ENCODE measurements around the gene TTLL6.
"Not testable (repeated sequence)": the region's sequence is repeated elsewhere in the genome, so short reads cannot be mapped to it uniquely, and the experiment has no call there.

The TTLL6 gene

DNA sequence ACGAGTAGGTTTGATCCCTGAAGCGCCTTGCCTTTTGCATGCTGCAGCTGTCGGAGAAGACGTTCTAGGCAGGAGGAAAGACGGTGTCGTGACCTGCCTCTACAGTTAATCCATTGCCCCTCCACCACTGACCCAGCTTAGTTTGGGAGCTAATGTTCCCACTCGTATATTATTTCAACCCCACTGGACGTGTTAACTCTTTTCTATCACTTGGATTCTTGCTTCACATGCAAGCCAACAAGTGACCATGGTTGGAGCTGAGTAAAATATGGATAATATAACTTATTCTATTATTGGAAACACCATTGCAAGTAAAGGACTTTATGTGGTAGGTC, 14.5 kb upstream of the TTLL6 start:
- Histone ChIP-seq H3K9me3 (ENCODE audit: control insufficient read depth, low read length) (no peaks in the 10 kb centered on the region), H2AFZ (peak overlapping the region; percentile 74), H3K27me3 (ENCODE audit: control insufficient read depth, insufficient read depth, low read length) (no peaks in the 10 kb centered on the region), H3K79me2 (peaks cover 36% of the 10 kb centered on the region), H3K27ac (peak overlapping the region; percentile 76), H3K4me3 (ENCODE audit: low read depth, low read length) (peak overlapping the region; percentile 75), H3K4me1 (peaks cover 18% of the 10 kb centered on the region), H3K36me3 (ENCODE audit: control insufficient read depth, insufficient read depth, low read length) (no peaks in the 10 kb centered on the region), H3K4me2 (ENCODE audit: low read length) (peak overlapping the region; percentile 61), H3K9ac (no peak overlapping the region)
- no peak for TF ChIP-seq CTCF (IDR thresholded peaks at IDR 0.05)

DNA sequence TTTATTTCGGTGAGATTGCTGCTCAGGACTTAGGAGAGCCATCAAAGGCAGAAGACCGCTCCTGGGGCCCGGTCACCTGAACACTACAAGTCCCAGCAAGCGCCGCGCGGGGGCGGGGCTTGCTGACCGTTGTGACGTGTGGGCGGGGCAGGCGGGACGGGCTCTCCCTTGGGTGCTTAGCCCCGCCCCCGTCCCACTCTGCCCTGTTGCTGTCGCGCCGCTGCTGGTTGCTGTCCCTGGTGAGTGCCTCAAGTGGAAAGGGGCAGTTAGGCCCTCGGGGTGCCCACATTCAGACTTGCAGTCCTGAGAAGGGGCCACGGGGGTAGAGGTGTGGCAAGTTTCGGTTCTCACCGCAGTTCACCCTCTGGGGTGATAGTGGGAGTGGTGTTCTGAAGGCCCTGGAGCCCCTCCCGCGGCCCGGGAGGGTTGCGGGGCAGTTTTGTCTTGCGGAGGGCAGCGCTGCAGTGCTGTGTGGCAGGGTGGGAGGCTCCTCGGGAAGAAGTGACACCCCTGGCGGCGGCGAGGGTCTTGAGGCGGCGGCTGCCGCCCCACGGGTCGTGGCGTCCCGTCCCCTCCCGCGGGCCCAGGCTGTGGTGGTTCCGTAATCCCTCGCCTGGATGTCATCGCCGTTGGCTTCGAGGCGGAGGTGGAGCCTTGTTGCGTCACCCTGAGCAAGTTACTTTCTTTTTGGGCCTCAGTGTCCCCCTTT, 14.0 kb upstream of the TTLL6 start, which contains the start of gene CALCOCO2:
Gene CALCOCO2, plus strand, starts transcription at position 196 of the 709 bp plus-strand sequence. CDS start 10,673 bp downstream, outside the sequence.
- Histone ChIP-seq H3K27me3 (ENCODE audit: control insufficient read depth, insufficient read depth, low read length) (no peaks in the 10 kb centered on the region), H3K9ac (peak within 1 kb of the TSS; percentile 6), H3K4me3 (ENCODE audit: low read depth, low read length) (peak within 1 kb of the TSS; percentile 75), H2AFZ (peak within 1 kb of the TSS; percentile 74), H3K27ac (peak within 1 kb of the TSS; percentile 76), H3K4me2 (ENCODE audit: low read length) (peak within 1 kb of the TSS; percentile 61), H3K9me3 (ENCODE audit: control insufficient read depth, low read length) (no peaks in the 10 kb centered on the region), H3K79me2 (peaks cover 31% of the 10 kb centered on the region), H3K4me1 (peaks cover 13% of the 10 kb centered on the region), H3K36me3 (ENCODE audit: control insufficient read depth, insufficient read depth, low read length) (no peaks in the 10 kb centered on the region)
- no peak for TF ChIP-seq CTCF (IDR thresholded peaks at IDR 0.05)

- Histone ChIP-seq H3K79me2 (peaks cover 9% of the 10 kb centered on the region), H3K27me3 (ENCODE audit: control insufficient read depth, insufficient read depth, low read length) (no peaks in the 10 kb centered on the region), H3K9me3 (ENCODE audit: control insufficient read depth, low read length) (no peaks in the 10 kb centered on the region), H3K4me3 (ENCODE audit: low read depth, low read length) (no peak overlapping the region), H3K36me3 (ENCODE audit: control insufficient read depth, insufficient read depth, low read length) (no peaks in the 10 kb centered on the region), H3K27ac (no peak overlapping the region), H2AFZ (no peak overlapping the region), H3K9ac (no peak overlapping the region), H3K4me2 (ENCODE audit: low read length) (no peak overlapping the region), H3K4me1 (no peaks in the 10 kb centered on the region)
- no peak for TF ChIP-seq CTCF (IDR thresholded peaks at IDR 0.05)
Measured at GRCh38 chr17:48825446-48826381, 8.7 kb upstream of the TTLL6 start.

- H3K27me3 ChIP-seq (ENCODE audit: control insufficient read depth, insufficient read depth, low read length); H3K27ac ChIP-seq: not testable (repeated sequence)
Measured at GRCh38 chr17:48820936-48821335, 3.9 kb upstream of the TTLL6 start.

GRCh38 chr17:48819466-48819865, 2.4 kb upstream of the TTLL6 start:
- Histone ChIP-seq H3K4me1 (no peaks in the 10 kb centered on the region), H3K79me2 (no peaks in the 10 kb centered on the region), H3K9me3 (ENCODE audit: control insufficient read depth, low read length) (no peaks in the 10 kb centered on the region), H3K27me3 (ENCODE audit: control insufficient read depth, insufficient read depth, low read length) (no peaks in the 10 kb centered on the region), H3K36me3 (ENCODE audit: control insufficient read depth, insufficient read depth, low read length) (no peaks in the 10 kb centered on the region), H3K4me3 (ENCODE audit: low read depth, low read length) (no peak overlapping the region), H3K9ac (no peak overlapping the region), H3K27ac (no peak overlapping the region), H2AFZ (no peak overlapping the region), H3K4me2 (ENCODE audit: low read length) (no peak overlapping the region)
- TF ChIP-seq CTCF (IDR thresholded peaks at IDR 0.05), result no peak

More at GRCh38 chr17:48820936-48821335, 3.9 kb upstream of the TTLL6 start:
- H3K9me3 ChIP-seq (ENCODE audit: control insufficient read depth, low read length); H3K79me2 ChIP-seq; H2AFZ ChIP-seq; H3K9ac ChIP-seq; H3K36me3 ChIP-seq (ENCODE audit: control insufficient read depth, insufficient read depth, low read length); H3K4me1 ChIP-seq; H3K4me2 ChIP-seq (ENCODE audit: low read length); H3K4me3 ChIP-seq (ENCODE audit: low read depth, low read length): not testable (repeated sequence)
